GM21737 (cell line): ENCODE measurements around the gene HEYL.
"Not testable (repeated sequence)": the region's sequence is repeated elsewhere in the genome, so short reads cannot be mapped to it uniquely, and the experiment has no call there.

Source experiments
- ATAC-seq: cut with Tn5 transposase; IDR thresholded peaks from one replicate; pipeline ENCODE4 v1.9.1; 2021; ENCODE audit warnings: mild to moderate bottlenecking, moderate library complexity; ENCODE audit not compliant: unreplicated experiment

Gene HEYL

GRCh38 chr1:39613250-39613649, 26.2 kb downstream of the HEYL start:
- no peak for ATAC-seq

GRCh38 chr1:39609618-39610331, 29.7 kb downstream of the HEYL start:
- ATAC-seq, result no peak

GRCh38 chr1:39608921-39609320, 30.5 kb downstream of the HEYL start:
- ATAC-seq, result no peak

GRCh38 chr1:39603677-39604076, 35.8 kb downstream of the HEYL start:
- not testable (repeated sequence) for ATAC-seq

- ATAC-seq, result not testable (repeated sequence)
Observed at GRCh38 chr1:39601667-39602255, 37.7 kb downstream of the HEYL start.

- ATAC-seq, result no peak
Observed at GRCh38 chr1:39596163-39596562, 43.3 kb downstream of the HEYL start.

- no peak for ATAC-seq
Observed at GRCh38 chr1:39593386-39593785, 46.1 kb downstream of the HEYL start.

GRCh38 chr1:39592069-39592468, 47.4 kb downstream of the HEYL start:
- no peak for ATAC-seq

- ATAC-seq, result no peak
Observed at GRCh38 chr1:39590546-39590945, 48.9 kb downstream of the HEYL start.

- no peak for ATAC-seq
Observed at GRCh38 chr1:39585933-39586332, 53.5 kb downstream of the HEYL start.

- peak; percentile 38 for ATAC-seq
Observed at GRCh38 chr1:39576016-39576657, 63.3 kb downstream of the HEYL start.

- ATAC-seq, result peak; percentile 28
Observed at GRCh38 chr1:39575191-39576015, 64.0 kb downstream of the HEYL start.

DNA sequence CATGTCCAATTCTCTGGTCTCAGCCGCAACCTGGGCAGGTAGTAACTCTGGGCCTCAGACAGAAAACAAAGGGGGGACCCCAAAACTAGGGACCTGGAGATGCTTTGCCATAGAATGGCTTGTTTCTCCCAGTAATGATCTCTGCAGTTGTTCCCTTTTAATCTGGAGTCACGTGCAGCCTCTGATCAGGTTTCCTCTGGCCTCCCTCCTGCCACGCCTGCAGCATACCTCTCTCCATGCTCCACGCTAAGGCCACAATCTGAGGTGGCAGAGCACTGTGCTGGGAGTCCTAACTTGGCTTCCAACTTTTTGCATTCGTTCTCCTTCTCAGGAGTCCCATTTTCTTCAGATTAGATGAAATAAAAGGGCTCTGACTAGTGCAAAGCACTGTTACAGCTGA, 64.8 kb downstream of the HEYL start:
- no peak for ATAC-seq
